HAP-1 (cell line): Measurements from ENCODE around the gene PRKCE.
"Not testable (repeated sequence)": the region's sequence is repeated elsewhere in the genome, so short reads cannot be mapped to it uniquely, and the experiment has no call there.

Source experiments
- DNase-seq, 2 experiments: peaks; one replicate each; pipeline ENCODE4 v3.0.0-alpha.2; 2016 to 2020; ENCODE audit warnings: low spot score in 2 of 2
- H3K27me3 ChIP-seq: fragments of 250-450 bp; sonication (Bioruptor Pico); 2 replicates; pipeline ENCODE4 v1.5.1; 2020; ENCODE audit warnings: low read depth, mild to moderate bottlenecking, moderate library complexity
- H3K36me3 ChIP-seq: fragments of 250-450 bp; sonication (Bioruptor Pico); replicated peaks from 2 replicates; pipeline ENCODE4 v1.5.1; 2020; ENCODE audit warnings: mild to moderate bottlenecking
- H3K4me1 ChIP-seq: fragments of 250-450 bp; sonication (Bioruptor Pico); 2 replicates; pipeline ENCODE4 v1.5.1; 2020; ENCODE audit warnings: mild to moderate bottlenecking
- H3K4me3 ChIP-seq: fragments of 250-450 bp; sonication (Bioruptor Pico); 2 replicates; pipeline ENCODE4 v1.5.1; 2020; ENCODE audit warnings: mild to moderate bottlenecking, moderate library complexity
- H3K9me3 ChIP-seq: fragments of 250-450 bp; sonication (Bioruptor Pico); 2 replicates; pipeline ENCODE4 v1.5.1; 2020; ENCODE audit warnings: mild to moderate bottlenecking, moderate library complexity
- in situ Hi-C: fragments of 300-500 bp; cut with MboI; formaldehyde crosslinking; loops from 3 replicates; pipeline ENCODE4 v1.14.3; 2020; ENCODE audit warnings: low sequenced_read_pairs, inconsistent platforms, mixed read lengths

The PRKCE gene

DNA sequence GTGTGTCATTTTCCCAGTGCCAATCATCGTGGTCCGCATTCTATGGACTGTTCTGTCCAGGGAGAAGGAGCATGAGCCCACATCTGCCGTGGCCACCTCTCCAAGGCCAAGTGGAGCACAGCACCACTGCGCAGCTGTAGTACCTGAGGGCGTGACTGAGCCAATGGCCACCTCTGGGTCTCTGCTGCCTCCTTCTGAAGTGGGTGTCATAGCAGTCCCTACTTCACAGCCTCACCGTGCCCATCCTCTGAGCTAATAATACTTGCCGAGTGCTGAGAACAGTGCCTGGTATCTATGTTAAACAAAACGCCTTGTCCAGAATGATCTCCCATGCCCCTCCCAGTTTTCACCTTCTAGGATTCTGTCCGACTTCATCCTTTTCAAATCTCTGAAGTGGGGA lies 256.1 kb downstream of the PRKCE start:
- H3K36me3 ChIP-seq = no peaks in the 10 kb centered on the region
- no peaks in the 10 kb centered on the region for H3K27me3 ChIP-seq
- no peaks in the 10 kb centered on the region for H3K4me1 ChIP-seq
- in situ Hi-C loops = no loop called here
- no peaks in the 10 kb centered on the region for H3K9me3 ChIP-seq
- DNase-seq = no peak
- H3K4me3 ChIP-seq = no peak overlapping the region

DNA sequence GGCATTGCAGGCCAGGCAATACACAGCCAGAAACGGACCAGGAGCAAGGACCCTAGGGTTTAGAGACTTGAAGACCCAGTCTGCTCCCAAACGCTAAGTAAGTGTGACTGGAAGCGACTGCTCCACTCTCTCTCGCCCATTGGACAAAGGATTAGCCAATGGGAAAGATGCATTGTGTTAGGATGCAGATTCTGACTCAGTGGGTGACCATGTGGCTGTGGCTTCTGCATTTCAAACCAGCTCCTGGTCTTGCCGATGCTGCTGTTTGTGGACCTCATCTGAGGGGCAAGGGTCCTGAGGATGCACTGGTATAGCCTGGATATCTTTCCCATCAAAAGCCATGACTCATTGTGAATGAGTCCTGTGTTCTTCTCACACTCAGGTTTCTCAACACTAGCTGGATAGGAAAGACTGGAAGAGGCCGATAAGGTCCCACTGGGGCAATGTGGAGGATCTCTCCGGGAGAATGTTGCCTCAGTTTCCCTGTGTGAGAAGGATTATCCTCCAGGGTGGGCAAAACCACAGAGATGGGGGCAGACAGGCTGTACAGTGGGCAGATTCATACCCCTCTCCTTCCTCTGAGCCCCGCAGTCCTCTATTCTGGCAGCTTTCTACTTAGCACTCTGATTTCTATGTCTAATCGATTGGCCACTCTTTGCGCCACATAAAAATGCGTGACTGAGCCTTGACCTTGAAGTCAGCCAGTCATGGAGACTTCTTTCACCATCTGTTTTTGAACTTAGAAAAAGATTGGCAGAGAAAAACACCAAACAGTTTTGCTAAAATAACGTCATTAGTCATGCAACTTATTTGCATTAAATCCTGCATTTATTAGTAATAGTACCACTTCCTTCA lies 257.1 kb downstream of the PRKCE start:
- H3K4me3 ChIP-seq = no peak overlapping the region
- no peaks in the 10 kb centered on the region for H3K4me1 ChIP-seq
- H3K36me3 ChIP-seq = no peaks in the 10 kb centered on the region
- in situ Hi-C loops = no loop called here
- no peaks in the 10 kb centered on the region for H3K9me3 ChIP-seq
- no peaks in the 10 kb centered on the region for H3K27me3 ChIP-seq
- DNase-seq = no peak

DNA sequence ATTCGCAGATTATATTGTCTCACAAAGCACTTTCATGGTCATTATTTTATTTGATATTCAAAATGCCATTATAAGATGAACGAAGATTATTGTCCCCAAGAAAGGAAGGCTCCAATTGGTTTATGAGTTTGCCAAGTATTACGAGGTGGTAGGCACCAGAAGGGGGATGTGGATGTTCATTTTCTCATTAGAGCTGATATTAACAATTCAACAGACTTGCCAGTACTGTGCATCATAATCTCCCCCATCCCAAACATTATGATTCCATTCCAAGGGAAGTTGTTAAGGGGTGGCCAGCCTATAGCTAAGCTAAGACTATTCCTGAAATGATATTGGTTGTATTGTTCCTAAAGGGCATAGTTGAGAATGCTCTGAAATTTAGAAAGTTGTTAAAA lies 257.7 kb downstream of the PRKCE start:
- no peaks in the 10 kb centered on the region for H3K9me3 ChIP-seq
- in situ Hi-C loops = no loop called here
- no peak overlapping the region for H3K4me3 ChIP-seq
- H3K27me3 ChIP-seq = no peaks in the 10 kb centered on the region
- DNase-seq = no peak
- H3K36me3 ChIP-seq = no peaks in the 10 kb centered on the region
- no peaks in the 10 kb centered on the region for H3K4me1 ChIP-seq

DNA sequence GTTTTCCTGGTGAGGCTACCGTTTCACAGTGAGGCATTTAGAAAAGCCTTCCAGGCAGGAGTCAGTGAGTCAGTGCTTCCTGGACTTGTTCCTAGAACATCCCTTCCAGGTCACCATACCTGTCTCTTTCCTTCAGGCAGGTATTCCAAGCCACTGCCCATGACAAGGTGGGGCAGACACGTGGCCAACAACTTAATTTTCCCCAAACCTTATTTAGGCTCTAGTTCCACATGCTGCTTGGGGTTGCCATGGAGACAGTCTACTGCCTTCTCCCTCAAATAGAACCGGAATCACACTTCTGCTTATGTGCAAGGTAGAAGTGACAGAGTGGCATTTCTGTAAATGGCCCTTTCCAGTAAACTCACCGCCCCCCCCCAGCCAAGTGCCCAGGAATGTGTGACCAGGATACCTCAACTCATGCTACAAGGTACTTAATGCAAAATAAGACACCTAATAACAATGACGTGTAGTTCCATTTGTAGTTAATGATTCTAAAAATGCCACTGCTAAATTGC lies 258.3 kb downstream of the PRKCE start:
- Histone ChIP-seq H3K27me3 (no peaks in the 10 kb centered on the region), H3K9me3 (no peaks in the 10 kb centered on the region), H3K4me3 (no peak overlapping the region), H3K4me1 (no peaks in the 10 kb centered on the region), H3K36me3 (no peaks in the 10 kb centered on the region)
- DNase-seq = no peak
- in situ Hi-C loops = no loop called here

DNA sequence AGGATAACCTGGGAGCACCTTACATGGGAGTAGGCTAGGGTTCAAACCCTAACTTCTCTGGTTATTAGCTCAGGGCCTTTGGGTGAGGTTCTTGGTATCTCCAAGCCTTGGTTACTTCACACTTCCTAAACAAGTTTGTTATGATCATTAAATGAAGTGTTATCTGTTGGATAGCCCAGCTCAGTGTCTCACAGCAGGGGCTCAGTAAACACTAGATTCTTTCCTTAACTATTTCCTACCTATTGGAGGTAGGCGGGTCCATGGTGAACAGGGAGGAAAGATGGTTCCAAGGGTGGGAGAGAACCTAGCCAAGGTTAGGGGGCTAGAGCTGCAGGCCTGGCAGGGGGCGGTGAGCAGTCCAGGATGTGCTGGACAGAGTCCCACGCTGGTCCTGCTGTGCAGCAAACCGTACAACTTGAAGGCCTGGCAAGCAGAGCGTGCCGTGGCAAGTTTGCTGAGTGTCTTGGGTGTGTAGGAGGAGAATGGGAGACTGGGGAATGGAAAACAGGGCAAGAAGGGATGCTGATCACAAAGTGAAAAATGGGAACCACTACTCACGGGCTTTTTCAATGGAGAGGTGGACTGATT lies 259.1 kb downstream of the PRKCE start:
- H3K36me3 ChIP-seq = no peaks in the 10 kb centered on the region
- H3K27me3 ChIP-seq = no peaks in the 10 kb centered on the region
- H3K9me3 ChIP-seq = no peaks in the 10 kb centered on the region
- DNase-seq = no peak
- no peaks in the 10 kb centered on the region for H3K4me1 ChIP-seq
- no peak overlapping the region for H3K4me3 ChIP-seq
- in situ Hi-C loops = no loop called here

DNA sequence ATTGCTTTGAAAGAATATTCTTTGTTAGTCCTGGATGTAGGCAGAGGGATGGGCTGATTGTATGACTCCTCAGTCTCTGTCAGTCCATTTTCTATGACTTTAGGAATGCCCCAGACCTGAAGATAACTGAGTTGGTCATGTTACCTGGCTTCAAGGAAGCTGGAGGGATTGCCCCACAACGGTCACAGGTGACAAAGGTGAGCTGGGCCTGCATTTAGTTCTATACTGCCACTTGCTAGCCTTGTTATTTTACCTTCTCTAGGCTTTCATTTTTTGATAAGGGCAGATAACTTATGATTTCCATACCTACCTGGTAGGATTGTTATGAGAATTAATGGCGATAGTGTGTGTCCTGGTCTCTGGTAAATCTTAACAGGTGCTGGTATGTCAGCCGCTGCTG lies 260.1 kb downstream of the PRKCE start:
- Histone ChIP-seq H3K4me3 (no peak overlapping the region), H3K4me1 (no peaks in the 10 kb centered on the region)
- in situ Hi-C loops = no loop called here

DNA sequence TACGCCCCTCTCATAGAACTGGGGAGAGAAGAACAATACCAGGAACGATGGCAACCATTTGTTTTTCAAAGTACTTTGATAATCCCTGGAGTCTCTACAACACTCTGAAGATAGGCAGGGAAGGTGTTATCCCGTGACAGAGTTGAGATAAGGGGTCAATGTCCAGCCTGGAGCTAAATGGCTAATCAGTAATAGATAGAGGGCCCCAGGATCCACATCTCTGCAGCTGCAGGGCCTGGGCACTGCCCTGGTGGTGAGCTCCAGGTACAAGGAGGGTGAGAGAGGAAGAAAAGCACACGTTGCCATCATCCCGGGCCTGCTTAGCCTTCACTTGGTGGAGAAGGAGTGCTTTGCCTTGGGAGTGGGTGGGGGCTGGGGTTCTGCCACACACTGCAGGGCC lies 260.6 kb downstream of the PRKCE start:
- Histone ChIP-seq H3K36me3 (no peaks in the 10 kb centered on the region), H3K4me1 (no peaks in the 10 kb centered on the region), H3K9me3 (no peaks in the 10 kb centered on the region), H3K27me3 (no peaks in the 10 kb centered on the region), H3K4me3 (no peak overlapping the region)
- in situ Hi-C loops = no loop called here
- DNase-seq = no peak

More for the DNA sequence above, 260.1 kb downstream of the PRKCE start:
- no peak for DNase-seq
- H3K36me3 ChIP-seq = no peaks in the 10 kb centered on the region
- H3K27me3 ChIP-seq = no peaks in the 10 kb centered on the region
- H3K9me3 ChIP-seq = no peaks in the 10 kb centered on the region

DNA sequence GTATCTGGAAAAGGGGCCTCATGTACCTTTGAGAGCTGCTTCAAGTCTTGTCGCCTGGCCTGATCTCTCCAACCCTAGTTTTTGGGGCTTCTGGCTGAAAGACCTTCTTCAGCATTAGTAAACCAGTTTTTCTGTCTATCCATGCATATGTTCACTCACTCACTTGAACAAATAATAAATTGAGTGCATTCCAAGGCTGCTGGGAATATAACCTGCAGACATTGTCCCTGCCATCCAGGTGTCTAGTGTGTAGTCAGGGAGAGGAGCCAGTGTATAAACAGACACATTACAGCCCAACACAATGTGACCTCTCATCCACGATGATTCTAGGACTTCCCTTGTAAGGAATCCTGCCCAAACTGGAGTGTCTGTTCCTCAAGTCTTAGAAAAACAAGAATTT lies 262.1 kb downstream of the PRKCE start:
- no peaks in the 10 kb centered on the region for H3K9me3 ChIP-seq
- no peaks in the 10 kb centered on the region for H3K27me3 ChIP-seq
- no peak for DNase-seq
- in situ Hi-C loops = no loop called here
- no peak overlapping the region for H3K4me3 ChIP-seq
- no peaks in the 10 kb centered on the region for H3K36me3 ChIP-seq
- H3K4me1 ChIP-seq = no peaks in the 10 kb centered on the region

DNA sequence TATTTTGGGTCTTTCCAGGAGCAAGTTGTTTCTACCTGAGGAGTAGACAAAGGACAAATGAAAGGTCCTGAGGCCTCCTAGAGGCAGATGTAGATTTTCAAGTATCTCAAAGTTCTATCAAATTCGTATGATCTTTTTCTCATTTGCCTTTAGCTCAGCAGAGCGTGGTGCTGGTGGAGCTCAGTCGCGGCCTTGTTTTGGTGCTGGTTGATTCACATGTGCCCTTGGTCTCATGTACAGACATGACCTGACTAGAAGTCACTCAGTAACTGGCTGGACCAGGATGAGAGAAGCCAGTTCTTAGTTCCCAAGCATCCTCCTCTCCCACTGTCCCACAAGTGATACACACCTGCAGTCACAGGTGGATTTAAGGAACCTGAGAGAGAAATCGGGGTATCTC lies 264.0 kb downstream of the PRKCE start:
- no peak overlapping the region for H3K4me3 ChIP-seq
- no peak for DNase-seq
- no peaks in the 10 kb centered on the region for H3K27me3 ChIP-seq
- H3K9me3 ChIP-seq = no peaks in the 10 kb centered on the region
- no peaks in the 10 kb centered on the region for H3K4me1 ChIP-seq
- in situ Hi-C loops = no loop called here
- H3K36me3 ChIP-seq = no peaks in the 10 kb centered on the region

DNA sequence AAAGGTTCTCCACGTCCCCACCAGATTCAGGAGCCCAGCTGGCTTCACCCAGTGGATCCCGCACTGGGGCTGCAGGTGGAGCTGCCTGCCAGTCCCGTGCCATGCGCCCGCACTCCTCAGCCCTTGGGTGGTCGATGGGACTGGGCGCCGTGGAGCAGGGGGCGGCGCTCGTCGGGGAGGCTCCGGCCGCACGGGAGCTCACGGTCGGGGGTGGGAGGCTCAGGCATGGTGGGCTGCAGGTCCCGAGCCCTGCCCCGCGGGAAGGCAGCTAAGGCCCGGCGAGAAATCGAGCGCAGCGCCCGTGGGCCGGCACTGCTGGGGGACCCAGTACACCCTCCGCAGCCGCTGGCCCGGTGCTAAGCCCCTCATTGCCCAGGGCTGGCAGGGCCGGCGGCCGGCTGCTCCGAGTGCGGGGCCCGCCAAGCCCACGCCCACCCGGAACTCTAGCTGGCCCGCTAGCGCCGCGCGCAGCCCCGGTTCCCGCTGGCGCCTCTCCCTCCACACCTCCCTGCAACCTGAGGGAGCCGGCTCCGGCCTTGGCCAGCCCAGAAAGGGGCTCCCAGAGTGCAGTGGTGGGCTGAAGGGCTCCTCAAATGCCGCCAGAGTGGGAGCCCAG lies 266.2 kb downstream of the PRKCE start:
- H3K4me1 ChIP-seq, DNase-seq, in situ Hi-C loops, H3K9me3 ChIP-seq, H3K36me3 ChIP-seq, H3K27me3 ChIP-seq, H3K4me3 ChIP-seq: not testable (repeated sequence)

DNA sequence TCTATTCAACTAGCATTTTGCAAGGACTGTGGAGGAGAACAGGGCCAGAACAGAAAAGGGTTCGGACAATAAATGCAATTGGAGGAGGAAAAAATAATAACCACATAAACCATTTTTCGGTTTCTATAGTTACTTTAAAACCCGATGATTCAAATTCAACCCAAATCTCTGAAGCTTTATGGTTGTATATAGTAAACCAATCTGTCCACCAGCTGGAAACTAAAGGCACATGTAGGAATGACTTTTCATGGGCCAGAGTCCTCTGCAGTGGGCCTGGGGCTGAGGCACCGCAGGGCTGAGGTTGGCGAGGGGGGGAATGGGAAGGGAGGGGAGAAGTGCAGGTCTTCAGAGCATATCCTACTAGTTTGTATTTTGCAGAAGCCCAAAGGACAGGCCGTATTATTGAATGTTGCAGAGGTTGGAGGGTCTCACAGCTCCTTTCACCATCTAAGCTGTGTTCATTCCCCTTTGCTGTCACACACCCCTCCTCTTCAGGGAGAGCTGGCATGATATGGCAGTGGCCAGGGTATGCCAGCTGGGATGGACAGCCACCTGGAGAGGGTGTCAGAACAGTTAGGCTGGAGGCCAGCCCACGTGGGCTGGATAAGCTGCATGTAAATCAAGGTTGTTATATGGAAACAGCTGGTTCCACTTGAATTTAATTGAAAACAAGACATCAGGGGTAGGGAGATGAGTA lies 267.1 kb downstream of the PRKCE start:
- no peaks in the 10 kb centered on the region for H3K27me3 ChIP-seq
- no peak overlapping the region for H3K4me3 ChIP-seq
- no peaks in the 10 kb centered on the region for H3K4me1 ChIP-seq
- in situ Hi-C loops = no loop called here
- no peaks in the 10 kb centered on the region for H3K36me3 ChIP-seq
- DNase-seq = no peak
- H3K9me3 ChIP-seq = no peaks in the 10 kb centered on the region

DNA sequence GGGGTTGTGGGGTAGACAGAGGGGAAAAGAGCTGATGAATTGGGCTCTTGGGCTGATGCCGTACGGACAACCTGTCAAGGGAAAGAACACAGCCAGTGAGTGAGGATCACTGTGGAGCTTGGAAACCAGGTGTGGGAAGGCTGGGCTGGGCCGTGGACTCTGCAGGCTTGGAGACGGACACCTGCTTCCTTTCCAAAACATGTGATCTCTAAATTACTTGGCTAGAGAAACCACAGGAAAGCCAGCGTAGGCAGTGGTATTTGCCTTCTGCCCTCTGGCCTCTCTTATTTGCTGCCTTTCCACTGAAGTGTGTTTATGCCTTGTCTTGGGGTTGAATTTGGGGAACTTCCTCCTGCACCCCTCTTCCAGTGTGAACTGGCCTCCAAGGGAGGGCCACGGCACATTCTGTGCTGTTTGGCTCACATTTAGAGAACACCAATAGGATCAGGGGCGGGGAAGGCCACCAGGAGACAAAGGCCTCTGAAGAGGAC lies 267.7 kb downstream of the PRKCE start:
- in situ Hi-C loops = no loop called here
- H3K36me3 ChIP-seq = no peaks in the 10 kb centered on the region
- no peak overlapping the region for H3K4me3 ChIP-seq
- no peaks in the 10 kb centered on the region for H3K27me3 ChIP-seq
- DNase-seq = no peak
- H3K4me1 ChIP-seq = no peaks in the 10 kb centered on the region
- no peaks in the 10 kb centered on the region for H3K9me3 ChIP-seq

DNA sequence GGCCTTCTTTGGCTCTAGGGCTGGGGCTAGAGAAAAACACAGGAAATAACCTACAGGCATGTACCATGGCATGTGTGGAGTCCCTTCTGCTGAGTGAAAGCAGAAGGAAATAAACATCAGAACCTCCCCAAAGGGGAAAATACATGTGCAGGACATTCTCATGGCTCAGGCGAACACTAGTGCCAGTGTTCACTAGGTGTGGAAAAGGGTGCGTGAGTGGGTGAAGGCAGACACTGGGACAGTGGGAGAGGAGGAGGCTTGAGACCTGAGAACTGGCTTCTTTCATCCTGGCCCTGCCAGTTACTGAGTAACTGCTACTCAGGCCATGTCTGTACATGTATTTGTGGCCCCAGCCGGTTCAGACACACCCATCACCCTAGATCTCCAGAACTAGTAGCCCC lies 268.2 kb downstream of the PRKCE start:
- no peaks in the 10 kb centered on the region for H3K4me1 ChIP-seq
- no peak overlapping the region for H3K4me3 ChIP-seq
- in situ Hi-C loops = no loop called here
- no peaks in the 10 kb centered on the region for H3K36me3 ChIP-seq
- H3K9me3 ChIP-seq = no peaks in the 10 kb centered on the region
- DNase-seq = no peak
- H3K27me3 ChIP-seq = no peaks in the 10 kb centered on the region

DNA sequence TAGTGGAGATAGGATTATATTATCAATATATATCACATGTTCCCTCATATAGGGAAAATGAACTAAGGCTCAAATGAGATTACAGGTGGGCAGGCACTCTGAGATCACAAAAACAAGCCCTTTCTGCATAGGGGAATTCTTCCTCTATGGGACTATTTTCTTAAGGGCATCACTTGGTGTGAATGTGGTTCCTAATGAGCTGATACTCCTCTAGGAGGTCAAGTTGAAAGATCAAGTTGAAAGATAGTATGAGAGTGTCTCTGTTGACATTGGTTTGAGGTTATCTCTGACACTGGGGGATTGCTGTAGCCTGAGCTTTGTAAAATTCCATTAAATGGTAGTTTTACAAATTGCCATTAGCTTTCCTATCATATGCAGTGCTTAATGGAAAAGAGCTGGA lies 270.4 kb downstream of the PRKCE start:
- no peak overlapping the region for H3K4me3 ChIP-seq
- no peak for DNase-seq
- no peaks in the 10 kb centered on the region for H3K36me3 ChIP-seq
- no peaks in the 10 kb centered on the region for H3K9me3 ChIP-seq
- no peaks in the 10 kb centered on the region for H3K4me1 ChIP-seq
- no peaks in the 10 kb centered on the region for H3K27me3 ChIP-seq
- in situ Hi-C loops = no loop called here
